Kasumi-1 (cell line): Measurements from ENCODE around the gene NPHP1.
"Not testable (repeated sequence)": the region's sequence is repeated elsewhere in the genome, so short reads cannot be mapped to it uniquely, and the experiment has no call there.

ENCODE experiments used
- DNase-seq, 2 experiments: peaks; one replicate each; lab custom pipeline; 2025; lab: John Stamatoyannopoulos, UW

NPHP1 gene

GRCh38 chr2:110126906-110127305 lies 77.9 kb downstream of the NPHP1 start:
- no peak for DNase-seq

DNA sequence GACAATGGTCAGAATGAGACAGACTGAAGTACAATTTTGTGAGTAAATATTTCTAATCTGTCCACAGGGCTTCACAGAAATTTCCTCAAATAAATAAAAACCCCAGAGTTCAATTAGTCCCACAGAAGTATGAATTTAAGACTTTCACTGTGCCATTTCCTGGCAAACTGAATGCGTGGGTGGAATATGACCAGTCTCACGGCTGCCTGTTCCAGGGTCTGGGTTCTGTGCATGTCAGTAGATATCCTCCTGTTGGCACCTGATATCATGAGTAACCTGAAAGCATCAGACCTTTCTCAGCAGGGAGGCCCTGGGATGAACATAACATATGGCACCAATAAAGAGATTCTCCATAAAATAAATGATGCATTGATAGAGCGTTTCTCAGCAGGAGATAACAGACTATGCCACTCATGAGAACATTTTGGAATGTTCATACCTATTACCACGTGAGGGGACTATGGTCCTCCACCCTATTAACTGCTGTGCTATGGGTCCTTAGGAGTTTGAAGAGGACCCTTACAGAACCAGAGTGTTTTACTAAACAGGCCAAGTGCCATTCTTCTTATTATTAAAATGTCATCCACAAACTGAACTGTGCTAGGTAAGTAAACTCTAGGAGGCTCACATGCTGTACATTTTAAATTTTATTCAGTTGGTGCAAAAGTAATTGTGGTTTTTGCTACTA lies 78.6 kb downstream of the NPHP1 start:
- no peak for DNase-seq

- peak in 1 of 2 experiments; percentile 5 for DNase-seq
Observed at GRCh38 chr2:110124939-110125691, 79.7 kb downstream of the NPHP1 start.

- DNase-seq: no peak
Observed at GRCh38 chr2:110124038-110124825, 80.6 kb downstream of the NPHP1 start.

DNA sequence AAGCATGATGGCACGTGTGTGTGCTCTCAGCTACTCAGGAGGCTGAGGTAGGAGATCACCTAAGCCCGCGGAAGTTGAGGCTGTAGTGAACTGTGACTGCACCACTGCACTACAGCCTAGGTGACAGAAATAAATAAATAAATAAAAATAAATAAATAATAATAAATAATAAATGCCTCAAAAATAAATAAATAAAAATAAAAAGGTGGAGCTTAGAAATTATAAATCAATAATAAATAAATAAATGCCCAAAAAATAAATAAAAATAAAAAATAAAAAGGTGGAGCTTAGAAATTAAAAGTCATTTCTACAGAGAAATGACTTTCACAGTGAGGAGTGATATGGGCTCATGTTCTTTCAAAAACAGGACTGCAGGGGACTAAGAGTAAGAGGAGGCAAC lies 83.2 kb downstream of the NPHP1 start:
- no peak for DNase-seq

GRCh38 chr2:110121052-110121334 lies 83.8 kb downstream of the NPHP1 start:
- DNase-seq: no peak

GRCh38 chr2:110120171-110121051 lies 84.4 kb downstream of the NPHP1 start:
- DNase-seq: peak; percentile 8 to 18

DNA sequence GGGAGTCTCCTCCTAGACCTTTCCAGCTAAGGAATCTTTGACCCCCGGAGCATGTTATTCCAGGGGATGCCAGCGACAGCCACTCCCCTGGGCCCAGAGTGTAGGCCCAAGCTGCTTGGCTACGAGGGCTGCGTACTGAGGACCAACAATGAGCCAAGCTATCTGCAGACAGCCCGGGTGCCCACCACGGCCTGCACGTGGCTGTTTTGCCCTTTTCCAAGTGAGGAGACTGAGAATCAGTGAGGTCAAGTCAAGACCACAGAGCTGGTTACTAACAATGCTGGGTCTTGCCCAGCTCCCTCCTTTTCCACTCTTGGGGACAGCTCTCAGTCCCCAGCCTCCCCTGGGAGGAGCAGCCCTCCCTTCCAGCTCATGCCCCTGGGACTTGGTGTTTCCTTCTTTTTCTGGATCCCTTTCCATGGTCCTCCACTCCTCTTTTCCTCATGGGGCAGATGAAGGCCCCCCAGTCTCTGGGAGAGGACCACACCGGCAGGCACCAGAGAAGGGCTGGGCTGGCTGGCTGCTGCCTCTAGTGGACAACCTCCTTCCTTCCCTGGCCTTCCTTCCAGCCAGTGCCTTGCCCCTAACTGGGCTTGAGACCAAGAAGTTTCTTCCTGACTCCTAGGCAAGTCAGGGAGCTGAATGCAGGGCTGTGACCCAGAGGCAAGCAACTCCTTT lies 88.6 kb downstream of the NPHP1 start:
- DNase-seq: no peak

- no peak for DNase-seq
Observed at GRCh38 chr2:110115291-110116032, 89.4 kb downstream of the NPHP1 start, which contains the start of gene MALL. Gene MALL, minus strand, starts transcription at chr2:110115822. Its CDS starts 30 bp downstream, at chr2:110115792.

DNA sequence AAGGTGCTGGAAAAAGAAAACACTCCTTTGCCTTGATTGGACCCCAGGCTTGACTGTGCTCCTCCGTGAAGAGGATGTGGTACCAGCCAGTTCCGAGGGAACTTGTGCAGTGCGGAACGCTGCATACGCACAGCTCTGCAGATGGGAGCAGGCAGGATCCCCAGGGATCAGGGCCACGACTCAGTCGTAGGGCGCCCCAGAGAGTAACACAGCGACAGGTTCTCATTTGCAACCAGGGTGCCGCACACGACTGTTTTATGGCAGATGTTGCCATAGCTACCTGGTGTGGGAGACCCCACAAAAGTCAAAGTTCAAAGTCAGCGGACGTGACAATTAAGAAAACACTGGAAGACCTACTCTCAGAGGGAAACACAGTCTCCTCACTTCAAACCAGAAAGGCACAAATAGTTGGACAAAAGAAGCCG lies 90.0 kb downstream of the NPHP1 start:
- DNase-seq: no peak

DNA sequence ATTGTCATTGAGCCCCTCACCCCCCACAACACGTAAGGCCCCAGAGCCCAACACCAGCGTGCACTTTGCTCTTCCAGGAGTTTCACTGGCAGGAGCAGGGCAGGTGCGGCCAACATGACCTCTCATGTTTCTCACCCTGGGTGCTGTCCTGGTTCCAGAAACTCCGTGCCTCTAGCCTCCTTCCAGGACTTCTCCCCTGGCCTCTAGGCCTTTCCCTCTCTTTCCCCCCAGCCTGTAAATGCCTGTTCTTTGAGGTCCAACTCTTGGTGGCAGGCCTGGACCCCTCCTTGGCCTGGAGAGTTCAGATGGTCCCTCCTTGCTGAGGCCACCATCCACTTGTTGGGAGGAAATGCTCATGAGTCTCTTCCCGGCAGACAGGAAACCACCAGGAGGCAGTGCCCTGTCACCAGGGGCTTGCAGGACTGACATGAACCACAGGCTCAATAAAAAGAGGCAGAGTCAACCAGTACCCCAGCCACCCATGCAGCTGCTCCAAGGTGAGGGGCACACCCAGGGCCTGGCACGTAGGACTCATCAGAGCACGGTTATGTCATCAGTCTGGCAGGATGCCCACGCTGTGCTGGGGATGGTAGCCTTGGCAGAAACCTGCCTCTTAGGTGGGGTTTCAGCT lies 90.7 kb downstream of the NPHP1 start:
- DNase-seq: peak; percentile 43 to 49

GRCh38 chr2:110108291-110108690 lies 96.5 kb downstream of the NPHP1 start:
- not testable (repeated sequence) for DNase-seq

- no peak for DNase-seq
Observed at GRCh38 chr2:110107092-110108079, 97.4 kb downstream of the NPHP1 start.

DNA sequence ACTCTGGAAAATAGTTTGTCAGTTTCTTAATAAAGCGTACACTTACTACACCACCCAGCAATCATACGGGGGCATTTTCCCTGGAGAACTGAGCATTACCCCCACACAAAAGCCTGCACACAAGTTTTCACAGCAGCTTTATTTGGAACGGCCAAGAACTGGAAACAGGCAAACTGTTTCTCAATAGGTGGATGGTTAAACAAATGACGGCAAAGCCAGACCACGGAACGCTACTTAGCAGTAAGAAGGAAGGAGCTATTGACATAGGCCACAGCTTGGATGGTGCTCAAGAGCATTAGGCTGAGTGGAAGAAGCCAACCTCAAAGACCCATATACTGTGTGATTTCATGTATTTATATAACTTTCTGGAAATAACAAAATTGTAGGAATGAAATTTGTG lies 98.2 kb downstream of the NPHP1 start:
- peak; percentile 21 to 33 for DNase-seq

DNA sequence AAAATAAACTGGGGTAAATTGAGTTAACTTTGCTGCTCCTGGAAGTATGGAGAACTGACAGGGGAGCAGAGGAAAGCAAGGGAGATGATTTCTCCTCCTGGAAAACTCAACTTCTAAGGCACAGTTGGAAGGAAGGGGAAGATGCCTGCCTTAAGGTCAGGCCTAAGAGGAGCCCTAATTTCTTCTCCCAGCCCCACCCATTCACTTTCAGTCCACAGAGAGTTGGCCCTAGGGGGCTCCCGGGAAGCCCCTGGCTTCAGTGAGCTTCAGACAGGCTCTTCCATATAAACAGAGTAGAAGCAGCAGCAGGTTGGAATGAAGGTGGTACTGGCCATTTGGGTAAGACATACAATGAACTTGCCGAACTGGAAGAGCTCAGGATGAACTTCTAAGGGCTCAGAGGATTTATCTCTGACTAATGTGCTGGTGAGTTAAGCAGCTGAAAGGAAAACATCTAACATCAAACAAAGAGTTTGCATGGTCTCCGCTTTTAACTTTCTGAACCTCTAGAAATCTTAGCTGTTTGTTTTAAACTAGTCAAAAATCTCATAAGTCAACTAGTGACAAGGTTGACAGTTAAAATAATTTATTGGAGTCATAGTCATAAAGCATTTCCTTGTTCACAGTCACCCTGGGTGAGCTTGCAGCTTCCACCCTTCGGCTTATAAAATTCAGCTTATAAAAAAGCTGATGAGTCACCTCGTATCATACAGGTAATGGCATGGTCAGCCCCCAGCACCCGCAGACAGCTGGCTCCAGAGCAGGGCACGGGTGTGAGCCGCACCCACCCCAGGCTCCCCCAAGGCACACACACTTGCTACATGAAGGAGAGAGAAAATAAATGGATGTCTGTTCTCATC lies 99.0 kb downstream of the NPHP1 start:
- no peak for DNase-seq

DNA sequence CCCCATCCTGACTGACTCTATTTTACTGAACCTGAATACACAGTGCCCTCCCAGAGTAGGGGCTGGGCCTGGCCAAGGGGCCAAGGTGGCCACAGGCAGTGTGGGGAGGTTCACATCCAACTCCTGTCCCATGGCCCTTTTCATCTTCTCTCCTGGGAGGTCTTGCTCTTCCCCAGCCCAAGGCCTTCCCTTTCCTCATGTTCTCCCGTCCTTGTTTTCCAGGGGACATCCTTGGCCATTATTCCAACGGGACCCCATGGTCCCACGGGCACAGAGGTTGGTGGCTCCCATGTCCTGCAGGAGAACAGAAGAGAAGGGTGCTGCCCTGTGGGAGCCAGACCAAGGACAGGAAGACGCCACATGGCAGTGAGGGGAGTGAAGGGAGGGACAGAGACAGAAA lies 99.6 kb downstream of the NPHP1 start:
- DNase-seq: no peak

- DNase-seq: no peak
Observed at GRCh38 chr2:110104025-110104771, 100.6 kb downstream of the NPHP1 start.
